Measurements from ENCODE around the gene KLHL17. TPM values are rescaled to one million over a fixed set of nuclear protein-coding genes. Genes with fewer than 3 reads are reported as not detected.

Gene KLHL17
- total RNA-seq, 2 donors from 2014 or later: 4.2 to 15.3 TPM

GRCh38 chr1:950881-951280 lies 9.5 kb upstream of the KLHL17 start:
- H3K27ac ChIP-seq: no peak overlapping the region
- no peak overlapping the region for H3K4me3 ChIP-seq
- no peaks in the 10 kb centered on the region for H3K27me3 ChIP-seq (replicated peaks; ENCODE audit: insufficient read depth)
- no peaks in the 10 kb centered on the region for H3K4me1 ChIP-seq (ENCODE audit: control insufficient read depth in 1 of 2, low read depth in 2 of 2)
- peaks cover 87% of the 10 kb centered on the region for H3K36me3 ChIP-seq
- no peak for TF ChIP-seq CTCF (IDR thresholded peaks at IDR 0.05)
- H3K9me3 ChIP-seq: no peaks in the 10 kb centered on the region
- ATAC-seq (ENCODE audit: insufficient number of reproducible peaks, low FRiP score, low read depth) (no peak), DNase-seq (ENCODE audit: low spot score) (no peak)

GRCh38 chr1:951364-951763 lies 9.0 kb upstream of the KLHL17 start:
- no peaks in the 10 kb centered on the region for H3K27me3 ChIP-seq (replicated peaks; ENCODE audit: insufficient read depth)
- DNase-seq (ENCODE audit: low spot score) (no peak), ATAC-seq (ENCODE audit: insufficient number of reproducible peaks, low FRiP score, low read depth) (no peak)
- TF ChIP-seq CTCF (IDR thresholded peaks at IDR 0.05): no peak
- no peak overlapping the region for H3K4me3 ChIP-seq
- peaks cover 88% of the 10 kb centered on the region for H3K36me3 ChIP-seq
- H3K4me1 ChIP-seq (ENCODE audit: control insufficient read depth in 1 of 2, low read depth in 2 of 2): no peaks in the 10 kb centered on the region
- no peaks in the 10 kb centered on the region for H3K9me3 ChIP-seq
- no peak overlapping the region for H3K27ac ChIP-seq

DNA sequence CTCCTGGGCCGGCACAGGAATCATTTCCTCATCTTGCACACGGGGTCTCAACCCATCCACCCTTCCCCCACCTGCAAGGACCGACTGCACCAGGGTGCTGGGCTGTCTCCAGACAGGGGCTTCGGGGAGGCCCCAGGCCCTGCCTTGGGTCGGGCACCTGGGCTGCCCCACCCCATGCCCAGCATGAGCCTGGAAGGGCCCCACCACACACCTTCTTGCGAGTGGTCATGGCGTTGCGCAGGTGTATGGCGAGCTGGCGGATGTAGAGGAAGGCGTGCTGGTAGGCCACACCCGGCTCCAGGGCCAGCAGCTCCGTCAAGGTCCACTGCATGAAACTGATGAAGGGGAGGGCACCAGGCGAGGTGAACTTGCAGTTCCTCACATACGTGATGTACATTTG lies 8.2 kb upstream of the KLHL17 start:
- peaks cover 88% of the 10 kb centered on the region for H3K36me3 ChIP-seq
- ATAC-seq (ENCODE audit: insufficient number of reproducible peaks, low FRiP score, low read depth) (no peak), DNase-seq (ENCODE audit: low spot score) (no peak)
- H3K9me3 ChIP-seq: no peaks in the 10 kb centered on the region
- H3K27me3 ChIP-seq (replicated peaks; ENCODE audit: insufficient read depth): no peaks in the 10 kb centered on the region
- peaks cover 0 to 2% of the 10 kb centered on the region in 2 donors for H3K4me1 ChIP-seq (ENCODE audit: control insufficient read depth in 1 of 2, low read depth in 2 of 2)
- no peak overlapping the region for H3K27ac ChIP-seq
- no peak for TF ChIP-seq CTCF (IDR thresholded peaks at IDR 0.05)
- no peak overlapping the region for H3K4me3 ChIP-seq

DNA sequence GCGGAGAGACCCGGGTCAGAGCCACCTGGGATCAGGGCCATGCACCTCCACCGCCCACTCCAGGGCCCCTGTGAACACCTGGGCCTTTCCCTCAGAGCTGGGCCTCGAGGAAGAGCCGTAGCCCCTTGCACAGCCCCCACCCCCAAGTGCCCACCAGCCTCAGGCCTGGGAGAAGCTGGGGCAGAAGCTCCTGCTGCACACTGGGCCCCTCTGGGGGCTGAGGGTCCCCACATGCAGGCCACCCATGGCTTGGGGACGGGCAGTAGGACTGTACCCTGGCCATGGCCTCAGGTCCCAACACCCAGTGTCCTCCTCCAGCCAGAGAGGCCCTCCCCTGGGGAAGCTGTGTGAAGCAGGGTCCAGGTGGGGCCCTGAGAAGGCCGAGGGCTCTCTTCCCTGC lies 7.8 kb upstream of the KLHL17 start:
- no peak for DNase-seq (ENCODE audit: low spot score)
- H3K4me3 ChIP-seq: no peak overlapping the region
- no peak for TF ChIP-seq CTCF (IDR thresholded peaks at IDR 0.05)
- no peaks in the 10 kb centered on the region for H3K27me3 ChIP-seq (replicated peaks; ENCODE audit: insufficient read depth)
- peaks cover 84% of the 10 kb centered on the region for H3K36me3 ChIP-seq
- H3K27ac ChIP-seq: no peak overlapping the region
- no peak for ATAC-seq (ENCODE audit: insufficient number of reproducible peaks, low FRiP score, low read depth)
- H3K4me1 ChIP-seq (ENCODE audit: control insufficient read depth in 1 of 2, low read depth in 2 of 2): peaks cover 3 to 6% of the 10 kb centered on the region in 2 donors
- H3K9me3 ChIP-seq: no peaks in the 10 kb centered on the region

- TF ChIP-seq CTCF (IDR thresholded peaks at IDR 0.05): no peak
- Histone ChIP-seq H3K4me3 (no peak overlapping the region), H3K36me3 (peaks cover 73% of the 10 kb centered on the region), H3K4me1 (ENCODE audit: control insufficient read depth in 1 of 2, low read depth in 2 of 2) (peaks cover 9 to 17% of the 10 kb centered on the region in 2 donors), H3K27ac (no peak overlapping the region), H3K27me3 (replicated peaks; ENCODE audit: insufficient read depth) (no peaks in the 10 kb centered on the region), H3K9me3 (no peaks in the 10 kb centered on the region)
- DNase-seq (ENCODE audit: low spot score) (no peak), ATAC-seq (ENCODE audit: insufficient number of reproducible peaks, low FRiP score, low read depth) (no peak)
These were observed 6.7 kb upstream of the KLHL17 start for GRCh38 chr1:953524-954320.
